Osteocyte (in vitro differentiated cells): Measurements from ENCODE around the gene PNRC2. TPM values are rescaled to one million over a fixed set of nuclear protein-coding genes. Genes with fewer than 3 reads are reported as not detected.
"Not testable (repeated sequence)": the region's sequence is repeated elsewhere in the genome, so short reads cannot be mapped to it uniquely, and the experiment has no call there.

Experiments used
- DNase-seq: peaks from one replicate; pipeline ENCODE4 v3.0.0; 2021; ENCODE audit warnings: mixed read lengths; ENCODE audit not compliant: unreplicated experiment; ENCODE audit errors: extremely low spot score
- H3K27ac Mint-ChIP-seq: one replicate; pipeline ENCODE4 v1.8.0; 2021; ENCODE audit warnings: mild to moderate bottlenecking, mixed read lengths; ENCODE audit not compliant: unreplicated experiment
- H3K27me3 Mint-ChIP-seq: one replicate; pipeline ENCODE4 v1.8.0; 2021; ENCODE audit warnings: mixed read lengths; ENCODE audit not compliant: unreplicated experiment
- H3K36me3 Mint-ChIP-seq: one replicate; pipeline ENCODE4 v1.8.0; 2021; ENCODE audit warnings: mixed read lengths; ENCODE audit not compliant: unreplicated experiment
- H3K4me1 Mint-ChIP-seq: one replicate; pipeline ENCODE4 v1.8.0; 2021; ENCODE audit warnings: mixed read lengths; ENCODE audit not compliant: unreplicated experiment
- H3K4me3 Mint-ChIP-seq: one replicate; pipeline ENCODE4 v1.8.0; 2021; ENCODE audit warnings: mild to moderate bottlenecking, moderate library complexity, mixed read lengths; ENCODE audit not compliant: unreplicated experiment
- H3K9me3 Mint-ChIP-seq: one replicate; pipeline ENCODE4 v1.8.0; 2021; ENCODE audit warnings: mixed read lengths; ENCODE audit not compliant: unreplicated experiment
- CTCF ChIP-seq: fragments of 200-600 bp; sonication (generic); IDR thresholded peaks from 2 replicates; pipeline ENCODE4 v1.5.0; 2021; ENCODE audit warnings: antibody characterized with exemption, mild to moderate bottlenecking, moderate library complexity
- total RNA-seq: library from RNA; stranded (reverse); gene quantifications from 2 replicates; pipeline ENCODE4 v1.2.1, GENCODE V29; 2021

PNRC2 gene
- total RNA-seq, 1 donor from 2014 or later = 58.9 TPM

- Mint-ChIP-seq H3K9me3 (no peaks in the 10 kb centered on the region), H3K27me3 (no peaks in the 10 kb centered on the region)
- no peak for TF ChIP-seq CTCF
Measured at GRCh38 chr1:23989263-23989662, 29.6 kb downstream of the PNRC2 start.

GRCh38 chr1:23992011-23992410 is 32.4 kb downstream of the PNRC2 start:
- not testable (repeated sequence) for H3K27ac Mint-ChIP-seq, DNase-seq, H3K36me3 Mint-ChIP-seq, H3K4me3 Mint-ChIP-seq, H3K9me3 Mint-ChIP-seq, H3K27me3 Mint-ChIP-seq, H3K4me1 Mint-ChIP-seq

More at GRCh38 chr1:23989263-23989662, 29.6 kb downstream of the PNRC2 start:
- H3K4me1 Mint-ChIP-seq = peaks cover 15% of the 10 kb centered on the region
- H3K36me3 Mint-ChIP-seq = no peaks in the 10 kb centered on the region
- H3K4me3 Mint-ChIP-seq = no peak overlapping the region
- no peak overlapping the region for H3K27ac Mint-ChIP-seq
- no peak for DNase-seq

- H3K9me3 Mint-ChIP-seq = no peaks in the 10 kb centered on the region
- TF ChIP-seq CTCF = no peak
- H3K27ac Mint-ChIP-seq = no peak overlapping the region
- no peak for DNase-seq
- H3K4me1 Mint-ChIP-seq = no peaks in the 10 kb centered on the region
- no peaks in the 10 kb centered on the region for H3K36me3 Mint-ChIP-seq
- no peak overlapping the region for H3K4me3 Mint-ChIP-seq
- no peaks in the 10 kb centered on the region for H3K27me3 Mint-ChIP-seq
Measured at GRCh38 chr1:23995431-23995837, 35.8 kb downstream of the PNRC2 start.

- Mint-ChIP-seq H3K9me3 (no peaks in the 10 kb centered on the region), H3K36me3 (no peaks in the 10 kb centered on the region), H3K4me3 (no peak overlapping the region), H3K27me3 (peaks cover 2% of the 10 kb centered on the region), H3K4me1 (no peaks in the 10 kb centered on the region), H3K27ac (no peak overlapping the region)
- DNase-seq = no peak
- TF ChIP-seq CTCF = no peak
Measured at GRCh38 chr1:23996700-23997229, 37.1 kb downstream of the PNRC2 start.

- Mint-ChIP-seq H3K9me3 (no peaks in the 10 kb centered on the region), H3K36me3 (no peaks in the 10 kb centered on the region), H3K27ac (no peak overlapping the region), H3K27me3 (peaks cover 4% of the 10 kb centered on the region), H3K4me3 (no peak overlapping the region), H3K4me1 (no peaks in the 10 kb centered on the region)
- no peak for DNase-seq
- no peak for TF ChIP-seq CTCF
Measured at GRCh38 chr1:23997812-23998211, 38.2 kb downstream of the PNRC2 start.
